Neural progenitor cell (in vitro differentiated cells): ENCODE data around the gene TMEM79.

Experiments used
- CTCF ChIP-seq: fragments of 200-600 bp; sonication (generic); IDR thresholded peaks from 2 replicates; pipeline ENCODE4 v1.5.1; 2017; ENCODE audit warnings: antibody characterized with exemption, mild to moderate bottlenecking
- EZH2 ChIP-seq: fragments of 200-600 bp; sonication (generic); IDR thresholded peaks from 2 replicates; pipeline ENCODE4 v1.6.1; 2017; ENCODE audit warnings: antibody characterized with exemption, mild to moderate bottlenecking, moderate library complexity
- EZH2phosphoT487 ChIP-seq: fragments of 200-600 bp; sonication (generic); IDR thresholded peaks from 2 replicates; pipeline ENCODE4 v1.6.1; 2017; ENCODE audit warnings: antibody characterized with exemption

DNA sequence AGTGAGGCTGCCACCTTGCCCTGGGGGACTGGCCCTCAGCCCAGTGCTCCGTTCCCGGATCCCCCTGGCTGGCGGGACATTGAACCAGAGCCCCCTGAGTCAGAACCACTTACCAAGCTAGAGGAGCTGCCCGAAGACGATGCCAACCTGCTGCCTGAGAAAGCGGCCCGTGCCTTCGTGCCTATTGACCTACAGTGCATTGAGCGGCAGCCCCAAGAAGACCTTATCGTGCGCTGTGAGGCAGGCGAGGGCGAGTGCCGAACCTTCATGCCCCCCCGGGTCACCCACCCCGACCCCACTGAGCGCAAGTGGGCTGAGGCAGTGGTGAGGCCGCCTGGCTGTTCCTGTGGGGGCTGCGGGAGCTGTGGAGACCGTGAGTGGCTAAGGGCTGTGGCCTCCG lies 1.3 kb downstream of the TMEM79 start:
- no peak for TF ChIP-seq EZH2phosphoT487
- TF ChIP-seq EZH2 = no peak
- no peak for TF ChIP-seq CTCF
